GM23248 (cell line): ENCODE data around the gene HBP1. TPM values are rescaled to one million over a fixed set of nuclear protein-coding genes. Genes with fewer than 3 reads are reported as not detected.
A peak's percentile ranks its signal among the peaks of the same experiment; 100 is the strongest.

ENCODE experiments used
- DNase-seq: peaks from one replicate; pipeline ENCODE4 v3.0.0-alpha.2; 2015
- H2AFZ ChIP-seq: fragments of 200-600 bp; sonication (generic); 2 replicates; pipeline ENCODE4 v1.6.1; 2016; ENCODE audit warnings: antibody characterized with exemption
- H3F3A ChIP-seq: fragments of 200-600 bp; sonication (generic); 2 replicates; pipeline ENCODE4 v1.6.1; 2016; ENCODE audit warnings: mild to moderate bottlenecking, antibody characterized with exemption, mixed run types; ENCODE audit not compliant: insufficient read depth
- H3K27ac ChIP-seq: fragments of 200-600 bp; sonication (generic); 2 replicates; pipeline ENCODE4 v1.5.1; 2016; ENCODE audit warnings: mild to moderate bottlenecking
- H3K27me3 ChIP-seq: fragments of 200-600 bp; sonication (generic); replicated peaks from 2 replicates; pipeline ENCODE4 v1.6.1; 2016; ENCODE audit warnings: mild to moderate bottlenecking; ENCODE audit not compliant: insufficient read depth
- H3K36me3 ChIP-seq: fragments of 200-600 bp; sonication (generic); 2 replicates; pipeline ENCODE4 v1.6.1; 2016; ENCODE audit warnings: low read depth, mild to moderate bottlenecking
- H3K4me1 ChIP-seq: fragments of 200-600 bp; sonication (generic); 2 replicates; pipeline ENCODE4 v1.6.1; 2016; ENCODE audit warnings: mild to moderate bottlenecking; ENCODE audit not compliant: insufficient read depth
- H3K4me2 ChIP-seq: fragments of 200-600 bp; sonication (generic); one replicate; pipeline ENCODE4 v1.6.1; 2016; ENCODE audit warnings: mild to moderate bottlenecking; ENCODE audit not compliant: unreplicated experiment
- H3K4me3 ChIP-seq: fragments of 200-600 bp; sonication (generic); 2 replicates; pipeline ENCODE4 v1.5.1; 2016; ENCODE audit warnings: mild to moderate bottlenecking
- H3K79me2 ChIP-seq: fragments of 200-600 bp; sonication (generic); 2 replicates; pipeline ENCODE4 v1.6.1; 2016; ENCODE audit warnings: mild to moderate bottlenecking; ENCODE audit not compliant: insufficient read depth
- H3K9ac ChIP-seq: fragments of 200-600 bp; sonication (generic); 2 replicates; pipeline ENCODE4 v1.6.1; 2016; ENCODE audit warnings: mild to moderate bottlenecking
- H3K9me2 ChIP-seq: fragments of 200-600 bp; sonication (generic); 2 replicates; pipeline ENCODE4 v1.6.1; 2016; ENCODE audit warnings: mixed run types, mild to moderate bottlenecking, moderate library complexity; ENCODE audit not compliant: insufficient read depth
- H3K9me3 ChIP-seq: fragments of 200-600 bp; sonication (generic); one replicate; pipeline ENCODE4 v1.6.1; 2017; ENCODE audit warnings: low read depth
- H4K20me1 ChIP-seq: fragments of 200-600 bp; sonication (generic); 2 replicates; pipeline ENCODE4 v1.6.0; 2016; ENCODE audit not compliant: insufficient read depth
- EZH2 ChIP-seq: fragments of 200-600 bp; sonication (generic); IDR thresholded peaks from 2 replicates; pipeline ENCODE4 v1.6.1; 2018; ENCODE audit warnings: antibody characterized with exemption, mild to moderate bottlenecking; ENCODE audit not compliant: insufficient read depth, poor library complexity, severe bottlenecking
- EZH2phosphoT487 ChIP-seq: fragments of 200-600 bp; sonication (generic); IDR thresholded peaks from 2 replicates; pipeline ENCODE4 v1.6.1; 2018; ENCODE audit warnings: antibody characterized with exemption, moderate library complexity, mild to moderate bottlenecking, low read depth; ENCODE audit not compliant: insufficient read depth
- WGBS, 2 experiments: methylation state at CpG; one replicate each; pipeline ENCODE4 v1.1.6; 2015 to 2017; ENCODE audit warnings: low lambda C conversion rate in 2 of 2, low coverage in 1 of 2; ENCODE audit errors: missing lambda C conversion rate in 2 of 2; 5-methylcytosine and 5-hydroxymethylcytosine counted together
- in situ Hi-C: fragments of 300-500 bp; cut with MboI; formaldehyde crosslinking; loops from 2 replicates; pipeline ENCODE4 v1.15.0; 2020
- polyA plus RNA-seq: library from polyadenylated mRNA; unstranded; fragments of >200 nt; fragmentation: Nextera tagmentation; extraction: Ambion mirVana; gene quantifications from 2 replicates; pipeline ENCODE4 v1.2.1, GENCODE V29; 2016
- total RNA-seq: library from RNA; depleted of rRNA; stranded (reverse); fragments of >200 nt; shearing (Covaris generic); gene quantifications from 2 replicates; pipeline ENCODE4 v1.2.3, GENCODE V29; 2014

HBP1 gene
- total and polyA plus RNA-seq, 2 experiments from 2014 or later = 75.6 to 87.5 TPM

DNA sequence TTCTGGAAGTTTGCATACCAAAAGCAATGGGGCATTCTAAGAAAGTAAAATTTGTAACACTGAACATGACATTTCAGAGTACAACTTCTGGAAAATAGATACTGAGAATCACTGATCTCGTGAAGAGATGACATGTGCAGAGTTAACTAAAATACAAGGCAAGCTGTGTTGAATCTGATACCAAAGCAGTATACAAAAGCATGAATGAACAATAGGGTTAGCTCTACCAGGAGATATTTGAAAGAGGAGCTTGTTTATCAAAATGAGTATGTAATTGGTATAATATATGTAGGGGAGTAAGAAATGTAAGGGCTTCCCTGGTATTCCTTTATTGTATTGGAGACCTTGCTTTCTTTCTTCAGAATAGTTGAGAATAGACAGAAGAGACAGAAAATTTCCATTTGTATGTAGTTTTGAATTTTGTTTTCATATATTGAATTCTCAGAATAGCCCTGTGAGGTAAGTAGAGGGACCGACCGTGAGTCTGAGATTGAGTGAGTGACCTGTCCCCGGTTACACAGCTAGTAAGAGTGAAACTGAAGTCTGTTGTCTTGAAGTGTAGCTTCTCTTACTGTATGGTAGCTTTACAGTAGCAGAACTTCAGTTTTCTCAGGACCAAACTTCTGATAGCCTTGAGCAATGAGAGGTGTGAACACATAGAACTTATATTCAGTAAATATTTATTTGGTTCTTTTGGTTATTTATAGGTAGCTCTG is 5.0 kb downstream of the HBP1 start:
- peaks cover 16% of the 10 kb centered on the region; the same call in 1 of the 2 replicates for H3K4me1 ChIP-seq
- H3K9me2 ChIP-seq = no peaks in the 10 kb centered on the region
- no peaks in the 10 kb centered on the region for H3K9me3 ChIP-seq
- no peaks in the 10 kb centered on the region for H3K27me3 ChIP-seq
- no peak overlapping the region for H3K9ac ChIP-seq
- no peak overlapping the region for H2AFZ ChIP-seq
- DNase-seq = no peak
- WGBS, 2 experiments = 75 to 81% methylated on average over 4 of the region's 4 CpGs
- peaks cover 9% of the 10 kb centered on the region for H3F3A ChIP-seq
- in situ Hi-C loops = no loop called here
- no peak overlapping the region for H3K27ac ChIP-seq
- peaks cover 23% of the 10 kb centered on the region for H4K20me1 ChIP-seq
- H3K4me2 ChIP-seq = no peak overlapping the region
- peaks cover 89% of the 10 kb centered on the region for H3K79me2 ChIP-seq
- H3K4me3 ChIP-seq = no peak overlapping the region
- TF ChIP-seq EZH2 = no peak
- no peak for TF ChIP-seq EZH2phosphoT487
- H3K36me3 ChIP-seq = no peaks in the 10 kb centered on the region

DNA sequence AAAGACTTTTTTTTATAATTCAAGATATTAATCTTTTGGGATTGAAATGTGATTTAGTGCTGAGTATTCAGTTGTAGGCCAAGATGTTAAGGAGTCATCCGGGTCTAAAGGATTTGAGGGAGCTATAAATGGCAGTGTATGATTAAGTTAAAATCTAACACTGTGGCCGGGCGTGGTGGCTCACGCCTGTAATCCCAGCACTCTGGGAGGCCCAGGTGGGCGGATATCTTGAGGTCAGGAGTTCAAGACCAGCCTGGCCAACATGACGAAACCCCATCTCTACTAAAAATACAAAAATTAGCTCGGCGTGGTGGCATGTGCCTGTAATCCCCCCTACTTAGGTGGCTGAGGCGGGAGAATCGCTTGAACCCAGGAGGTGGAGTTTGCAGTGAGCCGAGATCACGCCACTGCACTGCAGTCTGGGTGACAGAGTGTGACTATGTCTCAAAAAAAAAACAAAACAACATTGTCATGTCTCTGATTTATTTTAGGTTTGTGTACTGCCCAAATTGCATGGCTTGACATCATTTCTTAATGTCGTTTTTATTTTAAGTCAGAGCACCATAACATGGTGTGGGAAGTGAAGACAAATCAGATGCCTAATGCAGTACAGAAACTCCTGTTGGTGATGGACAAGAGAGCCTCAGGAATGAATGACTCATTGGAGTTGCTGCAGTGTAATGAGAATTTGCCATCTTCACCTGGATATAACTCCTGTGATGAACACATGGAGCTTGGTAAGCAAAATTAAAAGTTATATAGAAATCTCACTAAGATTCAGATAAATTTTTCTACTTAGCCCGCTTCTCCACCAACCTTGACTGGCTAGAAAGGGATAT is 10.7 kb downstream of the HBP1 start:
- H3K27ac ChIP-seq = peak overlapping the region; percentile 7
- H3K9me2 ChIP-seq = no peaks in the 10 kb centered on the region
- no peak overlapping the region for H3K4me2 ChIP-seq
- H3K9ac ChIP-seq = no peak overlapping the region
- H3F3A ChIP-seq = peaks cover 17% of the 10 kb centered on the region; the same call in 1 of the 2 replicates
- in situ Hi-C loops = no loop called here
- H3K4me1 ChIP-seq = peaks cover 19% of the 10 kb centered on the region
- TF ChIP-seq EZH2 (no peak), EZH2phosphoT487 (no peak)
- peaks cover 92% of the 10 kb centered on the region for H3K79me2 ChIP-seq
- whole genome bisulfite sequencing, 2 experiments = 85 to 87% methylated on average over 14 of the region's 14 CpGs
- H3K4me3 ChIP-seq = no peak overlapping the region
- H2AFZ ChIP-seq = no peak overlapping the region
- H3K9me3 ChIP-seq = no peaks in the 10 kb centered on the region
- peak; percentile 46 for DNase-seq
- peaks cover 20% of the 10 kb centered on the region for H4K20me1 ChIP-seq
- no peaks in the 10 kb centered on the region for H3K27me3 ChIP-seq
- H3K36me3 ChIP-seq = peaks cover 25% of the 10 kb centered on the region

DNA sequence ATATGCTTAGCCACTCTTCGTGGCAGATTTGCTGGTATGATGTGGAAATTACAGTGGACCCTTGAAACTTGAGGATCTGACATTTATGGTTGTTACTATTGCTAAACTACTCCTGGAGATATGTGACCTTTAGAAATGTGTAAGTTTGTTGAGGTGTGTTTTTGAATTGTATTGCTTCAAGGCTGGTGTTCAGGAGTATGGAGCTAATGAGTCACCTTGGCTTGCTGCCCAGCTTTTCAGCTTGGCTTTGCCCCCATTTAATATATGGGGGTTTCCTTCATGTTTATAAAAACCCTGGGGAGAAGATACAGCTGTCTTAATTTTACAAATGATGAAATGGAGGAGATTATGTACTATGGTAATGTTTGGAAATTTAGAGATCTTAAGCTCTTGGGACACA is 11.6 kb downstream of the HBP1 start:
- WGBS, 2 experiments = 58% methylated on average over 1 of the region's 1 CpG
- Histone ChIP-seq H3K4me1 (peaks cover 19% of the 10 kb centered on the region), H3K9ac (no peak overlapping the region), H2AFZ (no peak overlapping the region), H3K9me3 (no peaks in the 10 kb centered on the region), H3F3A (peaks cover 17% of the 10 kb centered on the region; the same call in 1 of the 2 replicates), H3K4me2 (peak overlapping the region; percentile 16), H3K4me3 (no peak overlapping the region), H4K20me1 (peaks cover 20% of the 10 kb centered on the region), H3K9me2 (no peaks in the 10 kb centered on the region), H3K27me3 (no peaks in the 10 kb centered on the region), H3K79me2 (peaks cover 90% of the 10 kb centered on the region), H3K27ac (peak overlapping the region; percentile 7; the same call in 1 of the 2 replicates), H3K36me3 (peaks cover 25% of the 10 kb centered on the region)
- in situ Hi-C loops = no loop called here
- TF ChIP-seq EZH2phosphoT487 (no peak), EZH2 (no peak)
- DNase-seq = peak; percentile 62

DNA sequence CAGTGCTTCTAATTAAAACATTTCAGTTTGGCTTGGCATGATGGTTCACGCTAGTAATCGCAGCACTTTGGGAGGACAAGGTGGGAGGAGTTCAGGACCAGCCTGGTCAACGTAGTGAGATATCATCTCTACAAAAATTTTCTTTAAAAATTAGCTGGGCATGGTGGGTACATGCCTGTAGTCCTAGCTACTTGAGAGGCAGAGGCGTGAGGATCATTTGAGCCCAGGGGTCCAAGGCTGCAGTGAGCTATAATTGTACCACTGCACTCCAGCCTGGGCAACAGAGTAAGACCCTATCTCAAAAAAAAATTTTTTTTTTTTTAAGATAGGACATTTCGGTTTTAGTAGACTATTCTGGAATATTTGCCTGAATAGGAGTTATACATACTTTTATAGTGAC is 12.4 kb downstream of the HBP1 start:
- Histone ChIP-seq H3K4me2 (no peak overlapping the region), H3K4me3 (no peak overlapping the region), H3K4me1 (peaks cover 19% of the 10 kb centered on the region), H3K9me2 (no peaks in the 10 kb centered on the region), H3K9ac (no peak overlapping the region), H3K27ac (no peak overlapping the region), H2AFZ (no peak overlapping the region), H4K20me1 (peaks cover 22% of the 10 kb centered on the region), H3F3A (peaks cover 17% of the 10 kb centered on the region; the same call in 1 of the 2 replicates), H3K9me3 (no peaks in the 10 kb centered on the region), H3K27me3 (no peaks in the 10 kb centered on the region), H3K79me2 (peaks cover 82% of the 10 kb centered on the region), H3K36me3 (peaks cover 29% of the 10 kb centered on the region)
- no peak for DNase-seq
- WGBS, 2 experiments = 89 to 97% methylated on average over 5 of the region's 5 CpGs
- in situ Hi-C loops = no loop called here
- TF ChIP-seq EZH2 = no peak
- TF ChIP-seq EZH2phosphoT487 = no peak
